Stimulated activated CD8-positive, alpha-beta memory T cell treated with anti-CD3 and anti-CD28 coated beads, Interleukin-15, amount 100 ng/mL, for 48 hours (primary cell): ENCODE results near the gene SUPT3H.

Source experiments
- DNase-seq, 2 donors: peaks; one replicate each; pipeline ENCODE4 v3.0.0-alpha.2; 2020; ENCODE audit warnings: low read depth in 2 of 2

SUPT3H gene

GRCh38 chr6:44841829-44842228 is 535.9 kb downstream of the SUPT3H start:
- DNase-seq, result no peak

- no peak for DNase-seq
These were observed 540.0 kb downstream of the SUPT3H start for GRCh38 chr6:44837741-44838140.

DNA sequence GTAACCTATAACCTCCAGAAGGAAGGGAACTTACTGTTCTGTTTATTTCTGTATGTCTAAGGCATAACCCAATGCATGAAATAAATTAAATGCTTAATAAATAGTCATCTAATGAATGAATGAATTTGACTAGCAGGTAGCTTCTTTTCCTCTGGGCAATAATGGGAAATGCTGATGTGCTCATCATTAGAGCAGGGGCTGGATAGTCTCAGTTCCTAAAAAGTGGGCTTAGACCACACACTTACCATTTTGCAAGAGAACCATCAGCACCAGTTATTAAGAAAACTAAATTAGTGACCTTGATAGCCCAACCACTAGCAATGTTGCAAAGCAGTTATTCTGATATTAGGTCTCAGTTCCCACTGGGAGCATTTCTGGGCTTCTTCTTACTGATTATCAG is 540.5 kb downstream of the SUPT3H start:
- no peak for DNase-seq

DNA sequence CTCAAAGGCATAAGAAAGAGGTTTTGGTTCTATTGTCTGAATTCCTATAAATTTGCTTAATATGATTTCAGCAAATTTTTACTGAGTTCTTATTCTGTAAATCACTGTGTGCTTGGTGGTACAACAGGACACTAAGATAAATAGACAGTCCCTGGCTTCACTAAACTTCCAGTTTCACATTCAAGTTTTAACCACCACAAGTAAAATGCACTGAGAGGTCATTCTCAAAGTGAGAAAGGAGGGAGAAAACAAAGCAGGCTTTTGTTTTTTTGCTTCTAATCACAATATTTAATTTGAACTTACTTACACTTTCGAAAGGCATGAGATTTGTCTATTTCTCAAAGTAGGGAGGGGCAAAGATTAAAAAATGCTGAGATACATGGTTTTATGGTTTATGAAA is 544.5 kb downstream of the SUPT3H start:
- no peak for DNase-seq

DNA sequence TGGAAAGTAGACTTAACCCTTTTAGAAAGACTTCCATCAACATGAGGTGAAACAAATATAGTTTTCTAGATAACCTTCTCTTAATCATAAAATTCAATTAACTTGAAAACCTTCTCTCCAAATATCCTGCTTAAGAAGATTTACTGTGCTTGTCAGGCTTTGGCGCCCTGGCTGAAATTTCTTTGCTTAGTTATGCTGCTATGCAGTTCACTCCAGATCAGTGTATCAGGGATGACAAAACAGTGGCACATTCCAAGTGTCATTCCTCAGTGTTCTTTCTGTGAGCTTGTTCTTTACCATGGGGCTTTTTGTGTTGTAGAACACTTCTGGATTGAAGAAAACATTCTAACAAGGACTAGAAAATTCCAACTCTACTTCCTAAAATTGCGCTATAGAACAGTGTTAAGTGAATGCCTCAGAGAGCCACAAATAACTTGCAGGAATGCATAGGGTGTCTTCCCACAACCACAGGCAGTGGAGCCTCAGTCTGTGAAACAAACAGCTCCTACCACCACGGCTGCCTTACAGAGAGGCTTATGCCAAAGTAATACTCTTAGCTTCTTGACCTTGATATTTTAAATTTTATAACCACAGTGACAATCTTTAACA is 546.6 kb downstream of the SUPT3H start:
- no peak for DNase-seq

- no peak for DNase-seq
These were observed 547.9 kb downstream of the SUPT3H start for GRCh38 chr6:44829836-44830235.

DNA sequence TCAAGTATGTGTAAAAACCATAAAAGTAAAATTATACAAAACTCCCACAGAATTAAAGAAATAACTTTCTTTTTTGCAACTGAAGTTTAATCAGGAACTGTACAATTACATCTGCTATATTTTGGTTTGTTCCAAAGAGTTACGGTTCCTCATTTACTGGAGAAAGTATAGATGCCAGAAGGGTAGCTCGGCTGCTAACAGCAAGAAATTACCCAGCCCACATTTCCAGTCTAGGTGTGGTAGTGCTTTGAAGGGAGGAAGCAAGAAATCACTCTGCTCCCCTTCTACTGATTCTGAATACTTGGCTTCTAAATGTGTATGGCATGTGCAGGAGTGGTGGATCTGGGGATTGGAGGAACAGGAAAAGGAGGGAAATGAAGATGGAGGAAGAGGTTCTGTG is 549.0 kb downstream of the SUPT3H start:
- no peak for DNase-seq

- DNase-seq, result no peak
These were observed 551.6 kb downstream of the SUPT3H start for GRCh38 chr6:44826025-44826676.

GRCh38 chr6:44825273-44825672 is 552.5 kb downstream of the SUPT3H start:
- DNase-seq, result no peak

DNA sequence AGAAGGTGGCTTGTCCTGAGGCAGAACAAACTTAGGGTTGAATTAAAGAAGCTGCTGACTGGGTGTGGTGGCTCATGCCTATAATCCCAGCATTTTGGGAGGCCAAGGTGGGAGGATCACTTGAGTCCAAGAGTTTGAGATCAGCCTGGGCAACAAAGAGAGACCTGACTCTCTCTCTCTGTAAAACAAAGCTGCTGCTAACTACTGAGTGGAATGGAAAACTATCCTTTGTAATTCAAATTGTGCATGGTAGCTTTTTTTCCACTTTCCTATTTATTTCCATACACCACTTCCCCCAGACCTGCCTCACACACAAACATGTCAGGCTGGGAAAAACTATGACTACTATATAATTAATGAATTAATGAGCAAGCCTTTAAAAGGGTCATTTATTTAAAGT is 553.2 kb downstream of the SUPT3H start:
- no peak for DNase-seq

DNA sequence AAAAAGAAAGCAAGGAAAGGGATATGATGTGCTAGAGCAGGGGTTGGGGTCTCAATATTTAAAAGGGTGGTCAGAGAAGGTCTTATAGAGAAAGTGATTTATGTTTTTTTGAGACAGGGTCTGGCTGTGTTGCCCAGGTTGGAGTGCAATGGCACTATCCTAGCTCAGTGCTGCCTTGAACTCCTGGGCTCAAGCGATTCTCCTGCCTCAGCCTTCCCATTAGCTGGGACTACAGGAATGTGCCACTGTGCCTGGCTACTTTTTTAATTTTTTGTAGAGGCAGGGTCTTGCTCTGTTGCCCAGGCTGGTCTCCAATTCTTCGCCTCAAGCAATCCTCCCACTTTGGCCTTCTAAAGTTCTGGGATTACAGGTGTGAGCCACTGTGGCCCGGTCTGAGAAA is 557.0 kb downstream of the SUPT3H start:
- DNase-seq, result no peak

DNA sequence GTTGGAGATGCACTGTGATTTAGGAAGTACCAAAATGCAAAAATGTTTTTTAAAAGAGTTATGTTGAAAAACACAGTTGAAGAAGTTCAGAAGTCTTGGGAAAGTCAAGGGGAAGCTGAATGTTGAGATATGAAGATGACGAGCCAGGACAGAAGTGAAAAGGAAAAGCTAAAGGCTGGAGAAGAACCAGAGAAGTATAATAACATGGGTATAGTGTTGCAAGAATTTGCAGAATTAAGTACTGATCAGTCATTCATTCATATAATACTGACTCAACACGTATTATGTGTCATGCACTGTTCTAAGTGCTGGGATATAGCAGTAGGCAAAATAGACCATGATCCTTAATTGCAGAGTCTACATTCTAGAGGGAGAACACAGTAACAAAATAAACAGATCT is 557.4 kb downstream of the SUPT3H start:
- no peak for DNase-seq

DNA sequence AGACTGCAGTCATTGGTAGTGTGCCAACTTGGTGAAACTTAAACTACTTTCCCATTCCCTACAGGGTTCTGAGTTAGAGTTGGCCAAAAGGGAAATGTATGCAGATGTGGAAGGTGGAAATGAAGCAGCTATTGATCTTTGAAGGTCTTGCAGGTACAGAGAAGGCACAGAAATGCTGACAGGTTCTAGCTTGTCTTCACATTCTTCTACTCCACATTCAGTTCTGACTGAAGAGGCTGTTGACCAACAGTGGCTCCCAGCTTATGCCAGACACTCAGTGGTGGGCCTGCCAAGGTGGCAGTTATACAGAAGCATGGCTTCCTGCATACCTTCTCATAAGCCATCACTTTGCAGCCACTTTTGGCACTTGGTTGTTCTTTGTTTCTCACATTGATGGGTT is 566.3 kb downstream of the SUPT3H start:
- no peak for DNase-seq

DNA sequence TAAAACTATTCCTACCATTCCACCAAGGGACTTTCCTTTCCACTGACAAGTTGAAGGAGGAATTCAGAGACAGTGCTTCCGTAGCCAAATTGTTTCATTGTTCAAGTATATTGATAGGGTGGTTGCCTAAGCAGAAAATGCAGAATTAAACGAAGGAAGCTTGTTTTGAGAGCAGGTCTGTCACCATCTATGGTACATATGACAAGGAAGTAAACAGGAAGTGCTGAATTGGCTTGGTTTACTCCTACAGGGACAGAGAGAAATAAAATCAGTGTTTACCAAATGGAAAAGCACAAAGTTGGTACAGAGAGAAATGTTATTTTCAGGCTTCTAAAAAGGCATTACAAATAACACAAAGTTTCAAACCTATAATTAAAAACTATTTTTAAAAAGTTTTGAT is 568.5 kb downstream of the SUPT3H start:
- no peak for DNase-seq

GRCh38 chr6:44808148-44808547 is 569.6 kb downstream of the SUPT3H start:
- no peak for DNase-seq

DNA sequence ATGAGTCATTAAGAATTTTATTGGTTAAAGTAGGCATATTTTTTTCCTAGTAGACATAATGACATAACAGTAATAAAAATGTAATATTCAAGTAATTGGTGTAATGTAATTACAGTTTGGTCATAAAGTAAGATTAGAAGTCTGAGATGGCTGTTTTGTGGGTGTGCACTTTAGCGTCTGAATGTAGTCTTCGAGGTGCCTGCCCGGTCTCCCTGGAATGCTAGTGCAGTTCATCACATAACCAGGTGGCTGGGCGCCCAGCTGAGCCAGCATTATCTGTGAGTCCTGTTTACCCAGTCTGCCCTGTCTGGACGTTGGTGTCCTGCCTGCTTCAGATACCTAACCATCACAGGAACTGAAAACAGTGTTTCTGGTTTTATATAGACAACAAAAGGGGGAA is 571.1 kb downstream of the SUPT3H start:
- DNase-seq, result no peak

DNA sequence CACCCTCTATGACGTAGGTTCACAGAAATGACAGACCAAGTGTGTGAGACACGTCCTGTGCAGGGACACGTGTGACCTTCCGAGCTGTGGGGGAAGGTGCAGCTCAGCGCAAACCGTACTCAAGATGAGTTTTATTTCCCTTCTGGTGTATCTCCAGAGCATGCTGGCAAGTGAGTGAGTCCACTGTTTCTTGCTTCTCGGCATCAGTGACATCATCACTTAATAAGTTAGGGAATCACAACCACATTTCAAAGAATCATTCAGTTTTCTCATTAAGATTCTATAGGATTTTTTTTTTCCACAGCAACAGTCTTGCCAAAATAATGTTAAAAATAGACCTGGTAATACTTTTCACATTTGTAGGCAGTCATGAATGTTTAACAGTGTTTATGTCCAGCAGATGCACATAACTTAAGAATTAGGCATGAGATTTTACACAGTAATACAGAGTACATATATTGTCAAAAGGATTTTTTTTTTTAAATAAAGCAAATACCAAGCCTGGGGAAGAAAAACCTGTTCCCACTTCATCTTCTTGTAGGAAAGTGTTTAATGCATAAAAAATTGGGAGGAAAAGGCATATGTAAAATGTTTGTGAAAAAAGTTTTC is 572.4 kb downstream of the SUPT3H start:
- DNase-seq, result no peak

GRCh38 chr6:44804546-44805159 is 573.1 kb downstream of the SUPT3H start:
- DNase-seq, result no peak

DNA sequence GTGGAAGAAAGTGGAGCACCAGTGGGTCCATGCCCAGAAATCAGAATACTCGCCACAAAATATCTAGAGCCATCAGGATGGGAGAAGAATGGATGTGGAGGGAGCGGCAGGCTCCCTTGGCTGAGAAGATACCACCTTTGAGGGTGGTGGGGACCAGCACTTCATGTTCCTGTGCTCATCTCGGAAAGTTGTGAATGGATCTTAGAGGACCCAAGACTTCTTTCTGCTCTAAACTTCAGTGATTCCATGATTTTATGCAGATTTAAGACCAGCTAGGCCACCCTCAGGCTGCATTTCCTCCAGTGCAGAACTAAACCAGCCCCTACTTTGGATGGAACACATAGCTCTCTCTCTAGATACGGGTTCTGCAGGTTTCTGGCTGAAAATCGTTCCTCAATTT is 573.7 kb downstream of the SUPT3H start:
- no peak for DNase-seq

DNA sequence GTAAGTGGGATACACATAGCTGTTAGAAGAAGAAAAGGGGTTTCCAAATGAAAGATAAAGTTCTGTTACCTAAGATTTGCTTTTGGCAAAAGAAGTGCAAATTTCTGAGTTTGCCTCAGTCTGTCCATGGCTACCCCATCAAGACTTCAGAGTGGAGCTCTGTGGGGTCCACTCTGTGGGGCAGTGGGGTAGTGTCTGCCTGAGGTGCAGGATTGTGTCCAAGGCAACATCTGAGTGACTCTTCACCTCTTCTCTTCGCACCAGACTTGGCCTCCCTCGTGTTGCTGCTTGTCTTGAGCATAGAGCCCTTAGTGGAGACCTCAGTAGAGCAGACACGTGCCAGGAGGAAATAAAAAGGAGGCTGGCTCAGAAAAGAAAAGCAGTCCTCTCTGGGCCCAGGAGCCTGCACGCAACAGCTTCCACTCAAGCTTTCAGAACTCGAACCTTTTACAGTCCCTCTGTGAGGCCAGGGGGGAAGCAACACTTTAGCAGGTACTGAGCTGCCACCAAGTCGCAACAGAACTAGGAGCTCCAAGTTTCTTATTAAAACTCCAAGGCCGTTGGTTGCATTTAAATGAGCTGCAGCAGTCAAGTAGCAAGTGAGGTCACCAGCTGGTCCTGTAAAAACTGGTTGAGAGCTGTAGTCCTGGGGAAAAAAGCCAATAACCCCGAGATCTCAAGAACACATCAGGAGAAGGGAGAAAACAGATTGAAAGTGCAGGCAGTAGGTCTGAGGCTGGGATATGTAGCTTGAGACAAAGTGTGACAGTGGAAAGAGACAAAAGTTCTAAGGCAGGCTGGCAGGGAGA is 576.7 kb downstream of the SUPT3H start:
- no peak for DNase-seq

GRCh38 chr6:44800171-44800783 is 577.5 kb downstream of the SUPT3H start:
- no peak for DNase-seq

DNA sequence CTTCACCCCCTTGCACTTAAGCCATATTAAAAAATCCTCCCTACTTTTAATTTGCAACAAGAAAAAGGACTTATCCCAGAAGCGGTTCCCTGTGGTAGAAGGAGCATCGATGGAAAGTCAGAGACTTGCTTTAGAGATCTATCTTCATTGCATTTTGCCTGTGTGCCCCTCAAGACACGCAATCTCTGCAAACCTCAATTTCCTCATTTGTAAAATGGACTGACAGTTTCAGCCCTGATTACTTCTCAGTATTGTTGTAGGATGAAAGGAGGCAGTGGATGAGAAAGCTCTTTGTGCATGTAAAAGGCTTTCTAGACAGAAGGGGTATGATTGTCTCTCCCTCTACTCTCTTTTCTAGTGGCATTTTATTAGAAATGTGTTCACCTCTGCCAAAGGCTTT is 580.0 kb downstream of the SUPT3H start:
- DNase-seq, result no peak
